Stimulated activated CD8-positive, alpha-beta memory T cell treated with anti-CD3 and anti-CD28 coated beads, Interleukin-12 subunit alpha, Interleukin-12 subunit beta, amount 100 ng/mL, for 1 hour (primary cell): ENCODE results near the gene RARRES2.

Source experiments
- DNase-seq: peaks from one replicate; pipeline ENCODE4 v3.0.0-alpha.2; 2020; ENCODE audit warnings: low read depth

Gene RARRES2

GRCh38 chr7:150361807-150362621 lies 20.6 kb upstream of the RARRES2 start:
- no peak for DNase-seq

- no peak for DNase-seq
Observed at GRCh38 chr7:150361402-150361801, 20.0 kb upstream of the RARRES2 start.

- DNase-seq: no peak
Observed at GRCh38 chr7:150360363-150361058, 19.1 kb upstream of the RARRES2 start.

DNA sequence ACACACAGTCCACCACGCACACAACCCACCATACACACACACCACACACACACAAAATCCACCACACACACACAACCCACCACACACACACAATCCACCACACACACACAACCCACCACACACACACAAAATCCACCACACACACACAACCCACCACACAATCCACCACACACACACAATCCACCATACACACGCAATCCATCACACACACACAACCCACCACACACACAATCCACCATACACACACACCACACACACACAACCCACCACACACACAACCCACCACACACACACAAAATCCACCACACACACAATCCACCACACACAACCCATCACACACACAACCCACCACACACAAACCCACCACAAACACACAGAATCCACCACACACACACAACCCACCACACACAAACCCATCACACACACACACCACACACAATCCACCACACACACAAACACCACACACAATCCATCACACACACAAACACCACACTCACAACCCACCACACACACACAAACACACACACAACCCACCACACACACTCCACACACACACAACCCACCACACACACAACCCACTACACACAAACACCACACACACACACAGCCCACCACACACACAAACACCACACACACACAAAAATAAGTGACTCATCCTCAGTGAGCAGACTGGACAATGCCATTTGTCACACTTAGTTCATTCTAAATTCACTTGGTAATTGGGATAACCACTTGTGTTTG lies 18.4 kb upstream of the RARRES2 start:
- no peak for DNase-seq

- no peak for DNase-seq
Observed at GRCh38 chr7:150358988-150359621, 17.7 kb upstream of the RARRES2 start.

GRCh38 chr7:150358433-150358832 lies 17.0 kb upstream of the RARRES2 start:
- no peak for DNase-seq

DNA sequence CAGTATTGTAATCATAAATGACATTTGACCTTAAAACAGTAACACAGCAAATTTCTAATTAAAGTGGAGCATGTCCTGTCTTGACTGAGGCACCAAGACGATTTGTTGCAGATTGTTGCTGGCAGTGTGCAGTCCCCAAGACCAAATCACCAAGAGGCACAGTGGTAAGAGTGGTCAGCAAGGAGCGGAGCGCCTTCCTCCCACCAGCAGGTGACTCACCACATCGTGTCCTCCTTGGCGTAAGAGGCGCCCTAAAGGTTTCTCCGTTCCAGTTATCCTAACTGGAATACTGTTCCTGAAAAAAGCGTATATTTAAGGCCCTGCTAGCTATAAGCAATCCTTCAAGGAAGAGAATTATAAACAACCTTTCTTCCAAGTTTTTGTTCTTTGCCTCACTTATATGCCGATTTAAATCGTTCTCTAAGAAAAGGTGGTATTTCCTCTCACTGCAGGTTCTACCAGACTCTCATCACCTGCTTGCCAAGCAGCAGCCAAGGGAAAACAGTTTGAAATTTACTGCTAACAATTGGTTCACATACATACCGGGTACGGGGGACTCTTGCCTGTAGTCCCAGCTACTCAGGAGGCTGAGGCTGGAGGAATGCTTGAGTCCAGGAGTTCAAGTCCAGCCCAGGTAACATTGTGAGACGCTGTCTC lies 16.5 kb upstream of the RARRES2 start:
- no peak for DNase-seq

DNA sequence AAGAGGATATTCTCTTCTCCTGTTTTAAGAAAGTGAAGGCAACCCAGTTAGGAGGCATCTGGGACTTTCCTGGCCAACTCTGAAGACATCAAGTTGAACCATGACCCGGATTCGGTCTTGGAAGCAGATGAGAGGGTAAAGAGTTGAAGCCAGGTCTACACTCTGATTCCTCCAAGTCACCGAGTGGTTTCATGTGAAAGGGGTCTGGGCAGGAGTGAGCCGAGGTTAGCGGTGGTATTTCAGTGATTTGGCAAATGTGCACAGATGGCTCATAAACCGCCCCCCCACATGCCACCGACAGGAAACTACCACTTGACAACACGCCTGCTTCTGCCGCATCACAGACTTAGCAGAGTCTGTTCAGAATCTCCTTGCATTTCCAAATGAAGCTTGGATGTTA lies 15.8 kb upstream of the RARRES2 start:
- peak; percentile 47 for DNase-seq

GRCh38 chr7:150356265-150356897 lies 15.0 kb upstream of the RARRES2 start:
- DNase-seq: no peak

DNA sequence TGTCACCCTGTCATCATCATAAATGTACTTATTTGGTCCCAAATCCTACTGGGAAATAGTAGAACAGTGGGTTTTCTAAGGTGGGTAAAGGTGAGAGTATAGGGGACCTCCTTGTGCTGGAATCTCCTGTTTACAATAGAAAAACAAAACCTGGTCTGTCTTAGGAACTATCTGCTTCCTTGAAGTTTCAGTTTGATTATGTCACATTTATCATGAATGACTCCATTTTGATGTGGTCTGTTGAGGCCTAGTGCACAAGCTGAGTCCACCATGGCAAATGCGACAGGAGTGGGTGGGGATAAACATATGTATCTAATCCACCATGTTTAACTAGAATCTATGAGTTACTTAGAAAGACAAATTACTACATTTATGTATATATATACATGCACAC lies 14.2 kb upstream of the RARRES2 start:
- no peak for DNase-seq

GRCh38 chr7:150351587-150352194 lies 10.3 kb upstream of the RARRES2 start:
- DNase-seq: no peak

DNA sequence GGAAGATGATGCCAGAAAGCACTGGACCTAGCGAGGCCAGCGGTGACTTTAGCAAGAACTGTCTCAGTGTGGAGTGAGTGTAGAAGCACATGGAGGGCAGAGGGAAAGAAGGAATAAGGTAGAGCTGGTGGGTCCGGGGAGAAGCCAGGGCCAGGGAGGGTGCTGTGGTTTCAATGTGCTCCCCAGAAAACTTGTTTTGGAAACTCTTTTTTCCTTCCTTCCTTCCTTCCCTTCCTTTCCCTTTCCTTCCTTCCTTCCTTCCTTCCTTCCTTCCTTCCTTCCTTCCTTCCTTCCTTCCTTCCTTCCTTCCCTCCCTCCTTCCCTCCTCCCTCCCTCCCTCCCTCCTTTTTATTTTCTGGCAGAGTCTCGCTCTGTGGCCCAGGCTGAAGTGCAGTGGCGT lies 5.5 kb upstream of the RARRES2 start:
- DNase-seq: no peak

DNA sequence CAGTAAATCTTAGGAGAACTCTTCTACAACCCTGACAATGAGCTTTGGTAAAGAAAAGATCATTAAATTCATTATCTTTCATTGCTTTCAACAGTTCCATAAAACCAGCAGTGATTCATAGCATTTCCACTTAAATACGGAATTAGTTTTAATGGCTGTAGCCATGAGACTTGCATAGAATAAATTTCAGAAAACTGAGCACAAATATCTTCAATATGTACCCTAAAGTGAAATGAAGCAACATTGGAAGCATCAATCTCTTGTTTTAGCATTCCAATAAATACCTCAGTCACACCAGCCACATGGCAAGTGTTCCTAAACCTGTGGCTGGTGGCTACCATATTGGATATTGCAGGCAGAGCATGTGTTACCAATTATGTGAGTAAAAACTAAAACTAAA lies 3.6 kb upstream of the RARRES2 start:
- no peak for DNase-seq

GRCh38 chr7:150344299-150344698 lies 2.9 kb upstream of the RARRES2 start:
- no peak for DNase-seq

GRCh38 chr7:150343225-150343624 lies 1.8 kb upstream of the RARRES2 start:
- DNase-seq: no peak

DNA sequence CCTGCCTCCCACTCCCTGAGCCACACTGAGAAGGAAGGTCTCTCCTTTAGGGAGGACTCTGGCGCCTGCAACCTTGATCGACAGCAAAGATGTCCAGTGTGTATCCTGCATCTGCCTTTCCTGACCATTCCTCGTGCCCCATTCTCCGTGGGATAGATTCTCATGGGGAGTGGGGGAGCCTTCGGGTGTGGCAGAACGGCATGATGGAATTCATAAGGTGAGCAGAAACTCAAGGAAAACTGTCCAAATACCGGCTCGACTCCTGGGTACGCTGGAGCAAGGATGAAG lies 636 bp upstream of the RARRES2 start:
- DNase-seq: no peak

DNA sequence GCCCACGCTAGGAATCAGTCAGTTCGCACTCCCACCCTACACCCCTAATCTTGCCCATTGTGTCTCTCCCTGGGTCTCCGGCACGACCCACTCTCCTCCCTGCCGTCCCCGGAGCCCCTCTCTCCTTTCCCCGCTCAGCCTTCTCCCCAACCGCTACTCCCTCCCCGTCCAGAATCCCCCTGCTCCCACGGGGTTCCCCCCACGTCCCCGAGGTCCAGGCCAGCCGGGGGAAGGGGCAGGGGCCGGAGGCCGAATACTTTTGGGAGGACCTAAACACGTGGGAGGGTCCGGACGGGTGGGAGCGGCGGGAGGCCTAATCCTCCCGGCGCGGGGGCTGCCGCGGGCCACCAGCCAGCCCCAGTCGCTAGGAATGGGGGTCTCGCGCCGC lies 560 bp downstream of the RARRES2 start:
- DNase-seq: no peak

DNA sequence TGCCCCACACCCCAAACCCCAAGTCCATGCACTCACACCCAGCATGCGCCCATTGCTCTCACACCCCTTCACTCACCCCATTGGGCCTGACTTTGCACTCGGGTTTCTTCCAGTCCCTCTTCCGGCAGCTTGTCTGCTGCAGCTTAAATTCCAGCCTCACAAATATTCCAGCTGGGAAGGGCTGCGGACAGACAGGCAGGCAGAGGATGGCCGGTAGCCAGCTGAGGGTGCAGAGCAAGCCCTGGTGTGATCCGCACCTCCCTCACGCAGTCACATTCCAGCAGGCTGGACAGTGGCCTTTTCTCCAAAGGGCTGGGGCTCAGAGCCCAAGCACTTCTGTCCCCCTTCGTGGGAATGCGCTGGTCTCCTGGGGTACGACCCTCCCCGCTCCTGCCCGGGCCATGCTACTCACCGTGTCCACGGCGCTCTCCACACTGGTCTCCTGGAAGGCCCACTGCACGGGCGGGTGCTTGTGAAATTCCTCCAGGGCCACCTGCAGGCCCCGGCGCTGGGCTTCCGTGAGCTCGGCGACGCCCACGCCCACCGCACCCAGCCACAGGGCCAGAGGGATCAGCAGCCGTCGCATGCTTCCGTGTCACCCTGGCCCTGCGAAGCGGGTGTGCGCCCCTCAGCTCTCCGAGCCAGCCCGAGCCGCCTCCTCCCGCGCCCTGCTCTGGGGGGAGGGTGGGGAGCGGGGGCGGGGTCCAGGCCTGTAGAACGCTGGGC lies 1.2 kb downstream of the RARRES2 start:
- no peak for DNase-seq

- DNase-seq: no peak
Observed at GRCh38 chr7:150339409-150339809, 2.0 kb downstream of the RARRES2 start.

DNA sequence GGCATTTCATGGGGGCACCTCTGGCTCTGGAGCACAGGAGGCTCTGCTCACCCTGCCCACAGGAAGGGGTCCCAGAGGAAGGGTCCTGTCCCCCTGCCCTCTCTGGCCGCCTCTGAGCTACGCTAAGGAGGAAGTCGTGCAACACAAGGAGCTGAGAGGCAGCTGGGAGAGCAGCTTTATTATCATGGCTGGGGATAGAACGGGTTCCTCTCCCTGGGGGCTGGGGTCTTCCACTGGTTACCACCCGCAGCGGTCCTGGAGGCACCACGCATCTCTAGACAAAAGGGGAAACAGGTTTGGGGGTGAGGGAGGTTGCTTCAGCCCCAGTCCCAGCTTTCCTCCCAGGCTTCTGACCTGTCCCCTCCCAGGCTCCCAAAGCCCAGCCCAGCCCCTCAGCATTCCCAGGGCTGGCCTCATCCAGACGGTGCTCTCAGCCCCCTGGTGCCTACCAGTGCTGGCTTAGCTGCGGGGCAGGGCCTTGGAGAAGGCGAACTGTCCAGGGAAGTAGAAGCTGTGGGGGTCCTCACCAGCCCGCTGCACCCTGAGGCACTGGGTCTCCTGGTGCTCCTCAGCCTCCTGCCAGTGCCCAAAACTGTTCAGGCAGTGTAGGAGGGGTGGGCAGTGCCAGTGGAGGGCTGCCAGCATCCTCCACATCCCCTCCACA lies 3.1 kb downstream of the RARRES2 start:
- no peak for DNase-seq
